OCI-LY1 (cell line): ENCODE measurements around the gene FAM219B.

ENCODE experiments used
- H2AFZ ChIP-seq: fragments of 200-600 bp; sonication (generic), shearing (Covaris generic); 2 replicates; pipeline ENCODE4 v1.6.0; 2014; ENCODE audit warnings: antibody characterized with exemption, mild to moderate bottlenecking, low read length
- H3F3A ChIP-seq: fragments of 200-600 bp; sonication (generic), shearing (Covaris generic); 2 replicates; pipeline ENCODE4 v1.6.0; 2014; ENCODE audit warnings: mild to moderate bottlenecking, antibody characterized with exemption, low read length, moderate library complexity; ENCODE audit not compliant: insufficient read depth
- H3K27ac ChIP-seq: fragments of 200-600 bp; sonication (generic); 2 replicates; pipeline ENCODE4 v1.5.1; 2014; ENCODE audit warnings: low read length, mixed run types, mild to moderate bottlenecking, low read depth; ENCODE audit not compliant: poor library complexity, severe bottlenecking
- H3K27me3 ChIP-seq: fragments of 200-600 bp; sonication (generic); 2 replicates; pipeline ENCODE4 v1.6.0; 2014; ENCODE audit warnings: antibody characterized with exemption, mild to moderate bottlenecking, low read length, moderate library complexity; ENCODE audit not compliant: insufficient read depth
- H3K36me3 ChIP-seq: fragments of 200-600 bp; sonication (generic); 2 replicates; pipeline ENCODE4 v1.6.1; 2014; ENCODE audit warnings: mild to moderate bottlenecking, antibody characterized with exemption, low read length, moderate library complexity, mixed read lengths; ENCODE audit not compliant: insufficient read depth
- H3K4me1 ChIP-seq: fragments of 200-600 bp; sonication (generic); 2 replicates; pipeline ENCODE4 v1.5.1; 2014; ENCODE audit warnings: mild to moderate bottlenecking, low read length, moderate library complexity; ENCODE audit not compliant: insufficient read depth, severe bottlenecking
- H3K4me2 ChIP-seq: fragments of 200-600 bp; sonication (generic), shearing (Covaris generic); 2 replicates; pipeline ENCODE4 v1.6.1; 2014; ENCODE audit warnings: low read length
- H3K4me3 ChIP-seq: fragments of 200-600 bp; sonication (generic); 2 replicates; pipeline ENCODE4 v1.5.1; 2014; ENCODE audit warnings: low read length, low read depth, mild to moderate bottlenecking, mixed read lengths; ENCODE audit not compliant: poor library complexity, severe bottlenecking
- H3K79me2 ChIP-seq: fragments of 200-600 bp; shearing (Covaris generic); 2 replicates; pipeline ENCODE4 v1.6.1; 2016; ENCODE audit warnings: mixed run types, low read length, mixed read lengths; ENCODE audit not compliant: insufficient read depth
- H3K9ac ChIP-seq: fragments of 200-600 bp; sonication (generic), shearing (Covaris generic); 2 replicates; pipeline ENCODE4 v1.6.1; 2014; ENCODE audit warnings: mild to moderate bottlenecking, low read length, mixed read lengths
- H3K9me2 ChIP-seq: fragments of 200-600 bp; sonication (generic), shearing (Covaris generic); 2 replicates; pipeline ENCODE4 v1.6.1; 2014; ENCODE audit warnings: low read depth, mild to moderate bottlenecking, low read length, mixed read lengths
- H3K9me3 ChIP-seq: fragments of 200-600 bp; shearing (Covaris generic); 2 replicates; pipeline ENCODE4 v1.6.1; 2014; ENCODE audit warnings: low read length, mixed read lengths
- H4K20me1 ChIP-seq: fragments of 200-600 bp; sonication (generic), shearing (Covaris generic); 2 replicates; pipeline ENCODE4 v1.6.0; 2016; ENCODE audit warnings: mild to moderate bottlenecking, low read length; ENCODE audit not compliant: insufficient read depth
- CTCF ChIP-seq: fragments of 200-600 bp; sonication (generic), shearing (Covaris generic); IDR thresholded peaks from 2 replicates; pipeline ENCODE4 v1.5.1; 2017; ENCODE audit warnings: mild to moderate bottlenecking, antibody characterized with exemption, low read length, moderate library complexity, mixed read lengths
- EZH2 ChIP-seq: fragments of 200-600 bp; sonication (generic), shearing (Covaris generic); IDR thresholded peaks from 2 replicates; pipeline ENCODE4 v1.8.0; 2017; ENCODE audit warnings: borderline replicate concordance, mixed run types, mild to moderate bottlenecking, antibody characterized with exemption, low read length, moderate library complexity, mixed read lengths

FAM219B gene

DNA sequence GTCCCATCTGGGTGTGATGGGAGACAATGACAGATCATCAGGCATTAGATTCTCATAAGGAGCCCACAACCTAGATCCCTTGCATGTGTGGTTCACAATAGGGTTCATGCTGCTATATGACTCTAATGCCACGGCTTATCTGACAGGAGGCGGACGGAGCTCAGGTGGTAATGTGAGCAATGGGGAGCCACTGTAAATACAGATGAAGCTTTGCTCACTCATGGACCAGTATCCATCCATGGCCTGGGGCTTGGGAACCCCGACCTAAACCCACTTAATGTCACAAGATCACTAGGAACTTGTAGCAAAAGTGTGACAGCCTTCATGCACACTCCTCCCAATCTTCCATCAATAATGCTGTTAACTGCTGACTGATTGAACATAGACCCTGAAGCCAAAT lies 2.0 kb upstream of the FAM219B start:
- Histone ChIP-seq H3K9me3 (no peaks in the 10 kb centered on the region), H3K79me2 (peaks cover 7% of the 10 kb centered on the region; the same call in 1 of the 2 replicates), H3K9ac (no peak overlapping the region), H2AFZ (no peak overlapping the region), H4K20me1 (no peaks in the 10 kb centered on the region), H3K27me3 (no peaks in the 10 kb centered on the region), H3K4me3 (no peak overlapping the region), H3K27ac (no peak overlapping the region), H3K4me2 (no peak overlapping the region), H3K4me1 (peaks cover 32% of the 10 kb centered on the region), H3F3A (no peaks in the 10 kb centered on the region), H3K9me2 (no peaks in the 10 kb centered on the region), H3K36me3 (peaks cover 49% of the 10 kb centered on the region)
- no peak for TF ChIP-seq CTCF
- no peak for TF ChIP-seq EZH2

- H3K27me3 ChIP-seq, result no peaks in the 10 kb centered on the region
- H3K9me3 ChIP-seq, result no peaks in the 10 kb centered on the region
- H3K4me2 ChIP-seq, result peak overlapping the region; percentile 98
- H3K9me2 ChIP-seq, result no peaks in the 10 kb centered on the region
- peak overlapping the region; percentile 84 for H3K4me3 ChIP-seq
- H3K36me3 ChIP-seq, result peaks cover 47% of the 10 kb centered on the region
- no peaks in the 10 kb centered on the region for H4K20me1 ChIP-seq
- no peaks in the 10 kb centered on the region; the same call in 1 of the 2 replicates for H3F3A ChIP-seq
- H3K4me1 ChIP-seq, result peaks cover 35% of the 10 kb centered on the region
- TF ChIP-seq CTCF, result no peak
- no peak for TF ChIP-seq EZH2
- peak overlapping the region; percentile 92 for H3K9ac ChIP-seq
- peak overlapping the region; percentile 90 for H2AFZ ChIP-seq
- H3K27ac ChIP-seq, result peak overlapping the region; percentile 73
- peaks cover 7% of the 10 kb centered on the region; the same call in 1 of the 2 replicates for H3K79me2 ChIP-seq
Observed at GRCh38 chr15:74907163-74907870, 666 bp upstream of the FAM219B start.

- H3K9me3 ChIP-seq, result no peaks in the 10 kb centered on the region
- no peak overlapping the region for H2AFZ ChIP-seq
- peak overlapping the region; percentile 84 for H3K4me3 ChIP-seq
- peaks cover 7% of the 10 kb centered on the region; the same call in 1 of the 2 replicates for H3K79me2 ChIP-seq
- peaks cover 47% of the 10 kb centered on the region for H3K36me3 ChIP-seq
- no peaks in the 10 kb centered on the region for H4K20me1 ChIP-seq
- H3K27me3 ChIP-seq, result no peaks in the 10 kb centered on the region
- peak overlapping the region; percentile 98 for H3K4me2 ChIP-seq
- H3K9me2 ChIP-seq, result no peaks in the 10 kb centered on the region
- peaks cover 38% of the 10 kb centered on the region for H3K4me1 ChIP-seq
- H3K27ac ChIP-seq, result peak overlapping the region; percentile 73
- H3K9ac ChIP-seq, result peak overlapping the region; percentile 92
- TF ChIP-seq EZH2, result no peak
- no peak for TF ChIP-seq CTCF
- no peaks in the 10 kb centered on the region; the same call in 1 of the 2 replicates for H3F3A ChIP-seq
Observed at GRCh38 chr15:74906067-74906449, 593 bp downstream of the FAM219B start.
